Parathyroid adenoma (tissue), 2 donors: ENCODE data around the gene RRP1.

Experiments used
- H2AFZ ChIP-seq: fragments of 300-600 bp; sonication (generic); one replicate; pipeline ENCODE4 v1.7.0; 2017; ENCODE audit warnings: antibody characterized with exemption, mild to moderate bottlenecking
- H3K27ac ChIP-seq: fragments of 300-600 bp; sonication (generic); one replicate; pipeline ENCODE4 v1.7.0; 2017
- H3K27me3 ChIP-seq: fragments of 300-600 bp; sonication (generic); one replicate; pipeline ENCODE4 v1.7.0; 2017; ENCODE audit warnings: low read length; ENCODE audit not compliant: control insufficient read depth, insufficient read depth
- H3K36me3 ChIP-seq: fragments of 300-600 bp; sonication (generic); one replicate; pipeline ENCODE4 v1.7.0; 2017; ENCODE audit warnings: low read length; ENCODE audit not compliant: control insufficient read depth, insufficient read depth
- H3K4me1 ChIP-seq: fragments of 300-600 bp; sonication (generic); one replicate; pipeline ENCODE4 v1.7.0; 2017; ENCODE audit warnings: control low read depth
- H3K4me2 ChIP-seq: fragments of 300-600 bp; sonication (generic); one replicate; pipeline ENCODE4 v1.7.0; 2017; ENCODE audit warnings: low read length
- H3K4me3 ChIP-seq: fragments of 300-600 bp; sonication (generic); one replicate; pipeline ENCODE4 v1.7.0; 2017; ENCODE audit warnings: low read depth, low read length
- H3K79me2 ChIP-seq: fragments of 300-600 bp; sonication (generic); one replicate; pipeline ENCODE4 v1.7.0; 2017; ENCODE audit warnings: control low read depth
- H3K9ac ChIP-seq: fragments of 300-600 bp; sonication (generic); one replicate; pipeline ENCODE4 v1.7.0; 2017; ENCODE audit warnings: mild to moderate bottlenecking
- H3K9me3 ChIP-seq: fragments of 300-600 bp; sonication (generic); one replicate; pipeline ENCODE4 v1.7.0; 2017; ENCODE audit warnings: low read length; ENCODE audit not compliant: control insufficient read depth
- TF ChIP-seq, protein P1 (sequence below): fragments of 300-600 bp; sonication (generic); IDR thresholded peaks from one replicate; pipeline ENCODE4 v1.7.0; 2017; ENCODE audit warnings: antibody characterized with exemption, mild to moderate bottlenecking
- donor health status: primary hyperparathyroidism.

Gene RRP1

GRCh38 chr21:43779660-43780059 lies 9.7 kb upstream of the RRP1 start:
- no peak overlapping the region for H3K9ac ChIP-seq
- no peaks in the 10 kb centered on the region for H3K9me3 ChIP-seq
- H3K36me3 ChIP-seq, result no peaks in the 10 kb centered on the region
- no peaks in the 10 kb centered on the region for H3K4me1 ChIP-seq
- no peak overlapping the region for H3K27ac ChIP-seq
- H3K4me3 ChIP-seq, result no peak overlapping the region
- no peak overlapping the region for H2AFZ ChIP-seq
- H3K4me2 ChIP-seq, result no peak overlapping the region
- no peaks in the 10 kb centered on the region for H3K27me3 ChIP-seq
- no peaks in the 10 kb centered on the region for H3K79me2 ChIP-seq
- TF ChIP-seq, protein P1, sequence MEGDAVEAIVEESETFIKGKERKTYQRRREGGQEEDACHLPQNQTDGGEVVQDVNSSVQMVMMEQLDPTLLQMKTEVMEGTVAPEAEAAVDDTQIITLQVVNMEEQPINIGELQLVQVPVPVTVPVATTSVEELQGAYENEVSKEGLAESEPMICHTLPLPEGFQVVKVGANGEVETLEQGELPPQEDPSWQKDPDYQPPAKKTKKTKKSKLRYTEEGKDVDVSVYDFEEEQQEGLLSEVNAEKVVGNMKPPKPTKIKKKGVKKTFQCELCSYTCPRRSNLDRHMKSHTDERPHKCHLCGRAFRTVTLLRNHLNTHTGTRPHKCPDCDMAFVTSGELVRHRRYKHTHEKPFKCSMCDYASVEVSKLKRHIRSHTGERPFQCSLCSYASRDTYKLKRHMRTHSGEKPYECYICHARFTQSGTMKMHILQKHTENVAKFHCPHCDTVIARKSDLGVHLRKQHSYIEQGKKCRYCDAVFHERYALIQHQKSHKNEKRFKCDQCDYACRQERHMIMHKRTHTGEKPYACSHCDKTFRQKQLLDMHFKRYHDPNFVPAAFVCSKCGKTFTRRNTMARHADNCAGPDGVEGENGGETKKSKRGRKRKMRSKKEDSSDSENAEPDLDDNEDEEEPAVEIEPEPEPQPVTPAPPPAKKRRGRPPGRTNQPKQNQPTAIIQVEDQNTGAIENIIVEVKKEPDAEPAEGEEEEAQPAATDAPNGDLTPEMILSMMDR, result no peak

DNA sequence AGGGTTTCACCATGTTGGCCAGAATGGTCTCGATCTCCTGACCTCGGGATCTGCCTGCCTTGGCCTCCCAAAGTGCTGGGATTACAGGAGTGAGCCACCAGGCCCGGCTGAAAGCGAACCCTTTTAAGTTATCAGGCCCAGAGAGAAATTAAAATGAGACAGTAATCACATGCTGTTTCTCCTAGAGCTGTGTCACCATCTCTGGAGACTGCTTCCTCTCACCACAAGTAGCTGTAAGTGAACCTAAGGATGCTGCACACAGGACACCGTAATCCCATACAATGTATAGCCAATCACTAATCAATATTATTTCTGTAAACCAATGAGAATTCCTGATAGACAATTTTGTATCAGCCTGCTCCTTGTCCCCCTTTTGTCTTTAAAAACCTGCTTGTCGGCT lies 7.5 kb upstream of the RRP1 start:
- H3K27ac ChIP-seq, result no peak overlapping the region
- no peaks in the 10 kb centered on the region for H3K9me3 ChIP-seq
- no peaks in the 10 kb centered on the region for H3K36me3 ChIP-seq
- TF ChIP-seq, protein P1, result no peak
- H3K9ac ChIP-seq, result no peak overlapping the region
- H3K4me3 ChIP-seq, result no peak overlapping the region
- no peak overlapping the region for H3K4me2 ChIP-seq
- no peaks in the 10 kb centered on the region for H3K79me2 ChIP-seq
- H2AFZ ChIP-seq, result no peak overlapping the region
- H3K27me3 ChIP-seq, result no peaks in the 10 kb centered on the region
- H3K4me1 ChIP-seq, result no peaks in the 10 kb centered on the region

GRCh38 chr21:43782431-43783097 lies 6.8 kb upstream of the RRP1 start:
- no peaks in the 10 kb centered on the region for H3K9me3 ChIP-seq
- no peaks in the 10 kb centered on the region for H3K4me1 ChIP-seq
- H3K36me3 ChIP-seq, result no peaks in the 10 kb centered on the region
- no peak overlapping the region for H3K27ac ChIP-seq
- no peak overlapping the region for H3K4me3 ChIP-seq
- no peak overlapping the region for H3K4me2 ChIP-seq
- H2AFZ ChIP-seq, result no peak overlapping the region
- no peaks in the 10 kb centered on the region for H3K79me2 ChIP-seq
- H3K27me3 ChIP-seq, result no peaks in the 10 kb centered on the region
- H3K9ac ChIP-seq, result no peak overlapping the region
- TF ChIP-seq, protein P1, result no peak

GRCh38 chr21:43783098-43783700 lies 6.2 kb upstream of the RRP1 start:
- Histone ChIP-seq H3K4me2 (no peak overlapping the region), H3K4me3 (no peak overlapping the region), H3K9me3 (no peaks in the 10 kb centered on the region), H3K4me1 (no peaks in the 10 kb centered on the region), H3K9ac (no peak overlapping the region), H3K79me2 (no peaks in the 10 kb centered on the region), H3K36me3 (no peaks in the 10 kb centered on the region), H3K27me3 (no peaks in the 10 kb centered on the region), H2AFZ (no peak overlapping the region), H3K27ac (no peak overlapping the region)
- TF ChIP-seq, protein P1, result no peak

DNA sequence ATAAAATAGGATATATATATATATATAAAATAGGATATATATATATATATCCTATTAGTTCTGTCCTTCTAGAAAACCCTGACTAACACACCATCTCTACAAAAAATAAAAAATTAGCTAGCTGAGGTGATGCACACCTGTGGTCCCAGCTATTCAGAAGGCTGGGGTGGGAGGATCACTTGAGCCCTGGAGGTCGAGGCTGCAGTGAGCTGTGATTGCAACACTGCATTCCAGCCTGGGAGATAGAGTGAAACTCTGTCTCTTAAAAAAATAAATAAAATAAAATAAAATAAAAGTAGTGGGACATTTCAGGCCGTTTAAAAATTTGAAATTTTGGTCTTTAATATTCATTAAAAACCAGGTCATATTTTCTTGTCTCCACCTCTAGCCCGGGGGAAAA lies 4.2 kb upstream of the RRP1 start:
- H3K27me3 ChIP-seq, result no peaks in the 10 kb centered on the region
- no peak overlapping the region for H3K4me2 ChIP-seq
- H2AFZ ChIP-seq, result no peak overlapping the region
- no peaks in the 10 kb centered on the region for H3K9me3 ChIP-seq
- H3K4me3 ChIP-seq, result no peak overlapping the region
- no peaks in the 10 kb centered on the region for H3K36me3 ChIP-seq
- no peaks in the 10 kb centered on the region for H3K79me2 ChIP-seq
- no peaks in the 10 kb centered on the region for H3K4me1 ChIP-seq
- H3K9ac ChIP-seq, result no peak overlapping the region
- H3K27ac ChIP-seq, result no peak overlapping the region
- TF ChIP-seq, protein P1, result no peak
